Measurements from ENCODE around the gene ERP44.

Gene ERP44

DNA sequence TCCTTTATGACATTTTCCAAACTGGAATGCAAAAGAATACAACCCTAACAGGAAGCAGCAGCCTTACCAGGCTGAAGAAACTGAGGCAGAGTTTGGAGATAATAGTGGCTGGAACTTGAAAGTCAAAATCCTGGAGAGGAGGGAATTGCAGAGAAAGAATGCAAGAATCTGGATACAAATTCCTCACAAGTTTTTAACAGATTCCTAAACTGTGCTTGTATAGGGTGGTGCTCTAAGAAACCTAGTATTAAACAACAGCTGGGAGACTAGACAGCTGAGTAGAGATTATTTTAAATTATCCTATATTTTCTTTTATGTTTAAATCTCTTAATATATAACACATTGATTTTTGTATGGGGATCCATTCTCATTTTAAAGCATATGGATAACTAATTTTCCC, 31.0 kb upstream of the ERP44 start:
- no peak for TF ChIP-seq FOXP2 (optimal IDR thresholded peaks at IDR 0.05; ENCODE audit: borderline replicate concordance, extremely low read depth, extremely low read length, insufficient read depth)
- no peak for TF ChIP-seq TAF1 (IDR thresholded peaks at IDR 0.05; ENCODE audit: borderline replicate concordance, insufficient read depth, low read length)
- TF ChIP-seq, protein P1, sequence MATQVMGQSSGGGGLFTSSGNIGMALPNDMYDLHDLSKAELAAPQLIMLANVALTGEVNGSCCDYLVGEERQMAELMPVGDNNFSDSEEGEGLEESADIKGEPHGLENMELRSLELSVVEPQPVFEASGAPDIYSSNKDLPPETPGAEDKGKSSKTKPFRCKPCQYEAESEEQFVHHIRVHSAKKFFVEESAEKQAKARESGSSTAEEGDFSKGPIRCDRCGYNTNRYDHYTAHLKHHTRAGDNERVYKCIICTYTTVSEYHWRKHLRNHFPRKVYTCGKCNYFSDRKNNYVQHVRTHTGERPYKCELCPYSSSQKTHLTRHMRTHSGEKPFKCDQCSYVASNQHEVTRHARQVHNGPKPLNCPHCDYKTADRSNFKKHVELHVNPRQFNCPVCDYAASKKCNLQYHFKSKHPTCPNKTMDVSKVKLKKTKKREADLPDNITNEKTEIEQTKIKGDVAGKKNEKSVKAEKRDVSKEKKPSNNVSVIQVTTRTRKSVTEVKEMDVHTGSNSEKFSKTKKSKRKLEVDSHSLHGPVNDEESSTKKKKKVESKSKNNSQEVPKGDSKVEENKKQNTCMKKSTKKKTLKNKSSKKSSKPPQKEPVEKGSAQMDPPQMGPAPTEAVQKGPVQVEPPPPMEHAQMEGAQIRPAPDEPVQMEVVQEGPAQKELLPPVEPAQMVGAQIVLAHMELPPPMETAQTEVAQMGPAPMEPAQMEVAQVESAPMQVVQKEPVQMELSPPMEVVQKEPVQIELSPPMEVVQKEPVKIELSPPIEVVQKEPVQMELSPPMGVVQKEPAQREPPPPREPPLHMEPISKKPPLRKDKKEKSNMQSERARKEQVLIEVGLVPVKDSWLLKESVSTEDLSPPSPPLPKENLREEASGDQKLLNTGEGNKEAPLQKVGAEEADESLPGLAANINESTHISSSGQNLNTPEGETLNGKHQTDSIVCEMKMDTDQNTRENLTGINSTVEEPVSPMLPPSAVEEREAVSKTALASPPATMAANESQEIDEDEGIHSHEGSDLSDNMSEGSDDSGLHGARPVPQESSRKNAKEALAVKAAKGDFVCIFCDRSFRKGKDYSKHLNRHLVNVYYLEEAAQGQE (IDR thresholded peaks at IDR 0.05; ENCODE audit: insufficient read depth in 1 of 2, low read depth in 2 of 2, low read length in 2 of 2): no peak
- TF ChIP-seq SIN3A (IDR thresholded peaks at IDR 0.05; ENCODE audit: borderline replicate concordance, insufficient read depth, low read length): no peak
- no peak for TF ChIP-seq POLR2AphosphoS5 (IDR thresholded peaks at IDR 0.05; ENCODE audit: low read depth, low read length)

DNA sequence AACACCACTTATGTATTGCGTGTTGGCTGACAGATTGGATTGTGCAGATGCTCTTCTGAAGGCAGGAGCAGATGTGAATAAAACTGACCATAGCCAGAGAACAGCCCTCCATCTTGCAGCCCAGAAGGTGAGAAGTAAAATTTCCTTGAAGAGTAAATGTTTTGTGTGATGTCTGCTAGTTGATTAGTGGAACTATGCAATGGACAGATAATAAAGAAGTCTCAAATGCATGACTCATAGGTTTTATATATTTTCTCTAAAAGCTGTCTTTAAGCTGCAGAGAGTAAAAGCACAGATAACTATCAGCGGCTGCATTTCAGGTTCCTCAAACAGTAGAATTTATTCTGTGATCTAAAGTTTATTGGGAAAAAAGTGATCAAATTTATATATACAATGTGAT, 27.6 kb upstream of the ERP44 start:
- TF ChIP-seq FOXP2 (optimal IDR thresholded peaks at IDR 0.05; ENCODE audit: borderline replicate concordance, extremely low read depth, extremely low read length, insufficient read depth): no peak
- TF ChIP-seq TAF1 (IDR thresholded peaks at IDR 0.05; ENCODE audit: borderline replicate concordance, insufficient read depth, low read length): no peak
- TF ChIP-seq, protein P1 (IDR thresholded peaks at IDR 0.05; ENCODE audit: insufficient read depth in 1 of 2, low read depth in 2 of 2, low read length in 2 of 2): no peak
- no peak for TF ChIP-seq POLR2AphosphoS5 (IDR thresholded peaks at IDR 0.05; ENCODE audit: low read depth, low read length)
- TF ChIP-seq SIN3A (IDR thresholded peaks at IDR 0.05; ENCODE audit: borderline replicate concordance, insufficient read depth, low read length): no peak

DNA sequence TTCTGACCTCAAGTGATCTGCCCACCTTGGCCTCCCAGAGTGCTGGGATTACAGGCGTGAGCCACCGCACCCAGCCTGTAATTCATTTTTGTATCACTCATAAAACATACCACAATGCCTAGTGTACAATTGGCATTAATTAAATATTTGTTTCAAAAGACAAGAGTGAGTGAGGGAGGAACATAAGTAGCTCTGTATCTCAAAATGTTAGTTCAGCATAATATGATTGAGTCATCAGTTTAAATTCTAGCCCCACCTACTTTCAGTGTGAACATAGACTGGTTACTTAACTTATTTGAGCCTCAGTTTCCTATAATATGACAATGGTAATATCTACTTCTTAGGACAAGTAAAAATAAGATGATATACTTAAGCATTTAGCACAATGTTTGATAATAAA, 27.1 kb upstream of the ERP44 start:
- TF ChIP-seq FOXP2 (optimal IDR thresholded peaks at IDR 0.05; ENCODE audit: borderline replicate concordance, extremely low read depth, extremely low read length, insufficient read depth): no peak
- TF ChIP-seq, protein P1 (IDR thresholded peaks at IDR 0.05; ENCODE audit: insufficient read depth in 1 of 2, low read depth in 2 of 2, low read length in 2 of 2): no peak
- no peak for TF ChIP-seq TAF1 (IDR thresholded peaks at IDR 0.05; ENCODE audit: borderline replicate concordance, insufficient read depth, low read length)
- no peak for TF ChIP-seq POLR2AphosphoS5 (IDR thresholded peaks at IDR 0.05; ENCODE audit: low read depth, low read length)
- no peak for TF ChIP-seq SIN3A (IDR thresholded peaks at IDR 0.05; ENCODE audit: borderline replicate concordance, insufficient read depth, low read length)

DNA sequence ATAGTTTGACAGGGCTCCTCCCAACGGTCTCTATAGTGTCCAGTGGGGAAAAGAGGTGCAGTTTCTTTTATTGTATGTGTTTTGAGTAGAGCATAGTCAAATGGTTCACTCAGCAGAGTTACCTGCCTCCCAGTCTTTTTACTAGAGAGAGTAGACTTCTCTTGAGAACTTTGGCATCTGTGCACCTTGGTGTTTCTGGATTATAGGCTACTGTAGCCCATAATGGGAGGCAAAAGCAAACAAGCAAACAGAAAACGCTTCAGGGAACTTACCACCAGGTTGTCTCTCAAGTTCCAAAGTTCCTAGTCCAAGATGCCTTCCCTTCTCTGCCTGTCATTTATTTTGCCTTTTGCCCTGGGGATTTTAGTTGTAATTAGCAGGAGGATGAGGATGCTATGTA, 26.4 kb upstream of the ERP44 start:
- TF ChIP-seq SIN3A (IDR thresholded peaks at IDR 0.05; ENCODE audit: borderline replicate concordance, insufficient read depth, low read length): no peak
- TF ChIP-seq POLR2AphosphoS5 (IDR thresholded peaks at IDR 0.05; ENCODE audit: low read depth, low read length): no peak
- TF ChIP-seq FOXP2 (optimal IDR thresholded peaks at IDR 0.05; ENCODE audit: borderline replicate concordance, extremely low read depth, extremely low read length, insufficient read depth): no peak
- TF ChIP-seq, protein P1 (IDR thresholded peaks at IDR 0.05; ENCODE audit: insufficient read depth in 1 of 2, low read depth in 2 of 2, low read length in 2 of 2): no peak
- TF ChIP-seq TAF1 (IDR thresholded peaks at IDR 0.05; ENCODE audit: borderline replicate concordance, insufficient read depth, low read length): no peak

DNA sequence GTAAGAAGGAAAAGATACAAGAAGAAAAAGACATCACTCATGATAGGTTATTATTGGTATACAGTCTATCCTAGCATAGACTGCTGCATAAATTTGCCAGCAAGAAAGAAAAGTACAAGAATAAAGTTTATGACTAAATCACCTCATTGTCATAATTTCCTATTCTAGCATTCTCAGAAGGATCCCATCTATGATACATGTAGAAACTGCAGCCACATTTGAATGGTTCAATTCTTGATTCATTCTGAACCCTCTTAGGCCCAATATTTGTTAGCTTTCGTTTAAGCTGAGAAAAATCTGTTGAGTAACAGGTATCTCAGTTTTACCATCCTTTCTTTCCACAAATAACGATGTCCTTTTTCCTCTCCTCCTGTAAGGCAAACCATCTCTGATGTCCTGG, 21.5 kb upstream of the ERP44 start:
- TF ChIP-seq FOXP2 (optimal IDR thresholded peaks at IDR 0.05; ENCODE audit: borderline replicate concordance, extremely low read depth, extremely low read length, insufficient read depth) (no peak), TAF1 (IDR thresholded peaks at IDR 0.05; ENCODE audit: borderline replicate concordance, insufficient read depth, low read length) (no peak), POLR2AphosphoS5 (IDR thresholded peaks at IDR 0.05; ENCODE audit: low read depth, low read length) (no peak), SIN3A (IDR thresholded peaks at IDR 0.05; ENCODE audit: borderline replicate concordance, insufficient read depth, low read length) (no peak)
- TF ChIP-seq, protein P1 (IDR thresholded peaks at IDR 0.05; ENCODE audit: insufficient read depth in 1 of 2, low read depth in 2 of 2, low read length in 2 of 2): no peak
